GM12878 (cell line): Measurements from ENCODE around the gene CNNM3. TPM values are rescaled to one million over a fixed set of nuclear protein-coding genes. Genes with fewer than 3 reads are reported as not detected.

Experiments
- CREM ChIP-seq: IDR thresholded peaks from 2 replicates; pipeline ENCODE4 v1.6.1; 2014; ENCODE audit warnings: antibody characterized with exemption, low read depth
- DPF2 ChIP-seq: fragments of 450-650 bp; IDR thresholded peaks from 2 replicates; pipeline ENCODE4 v1.6.1; 2017; ENCODE audit warnings: mild to moderate bottlenecking
- EGR1 ChIP-seq, 2 experiments: IDR thresholded peaks; 1 replicate in 1 of 2; 2 replicates in 1 of 2; pipeline ENCODE4 v1.6.1; 2011 to 2012; ENCODE audit warnings: low read depth in 2 of 2, low read length in 2 of 2, borderline replicate concordance in 1 of 2, mild to moderate bottlenecking in 1 of 2, moderate library complexity in 1 of 2
- HCFC1 ChIP-seq: fragments of 150-350 bp; IDR thresholded peaks from 2 replicates; pipeline ENCODE4 v1.6.1; 2014; ENCODE audit warnings: low read length
- LARP7 ChIP-seq: fragments of 450-650 bp; IDR thresholded peaks from 2 replicates; pipeline ENCODE4 v1.6.1; 2017; ENCODE audit warnings: mild to moderate bottlenecking
- MEF2A ChIP-seq: IDR thresholded peaks from 2 replicates; pipeline ENCODE4 v1.6.1; 2011; ENCODE audit warnings: low read depth, mild to moderate bottlenecking, low read length, moderate library complexity; ENCODE audit not compliant: insufficient read depth
- MXI1 ChIP-seq: fragments of 150-350 bp; IDR thresholded peaks from 2 replicates; pipeline ENCODE4 v1.6.1; 2011; ENCODE audit warnings: low read depth, mild to moderate bottlenecking, inconsistent platforms, low read length, improper control_type of control experiment
- NRF1 ChIP-seq: conservative IDR thresholded peaks from 2 replicates; pipeline ENCODE4 v1.6.1; 2011; ENCODE audit warnings: mild to moderate bottlenecking, low read depth, low read length, improper control_type of control experiment
- POLR2A ChIP-seq: IDR thresholded peaks from 2 replicates; pipeline ENCODE4 v1.6.1; 2011; ENCODE audit warnings: low read depth, mild to moderate bottlenecking, low read length
- POLR2AphosphoS5 ChIP-seq: IDR thresholded peaks from 2 replicates; pipeline ENCODE4 v1.6.1; 2011; ENCODE audit warnings: mild to moderate bottlenecking, low read length, inconsistent platforms
- SMARCA5 ChIP-seq: fragments of 450-650 bp; IDR thresholded peaks from 2 replicates; pipeline ENCODE4 v1.6.1; 2017; ENCODE audit warnings: mild to moderate bottlenecking
- ZSCAN29 ChIP-seq: fragments of 450-650 bp; IDR thresholded peaks from 2 replicates; pipeline ENCODE4 v1.6.1; 2017; ENCODE audit warnings: mild to moderate bottlenecking, moderate library complexity
- polyA plus RNA-seq, 11 experiments: library from polyadenylated mRNA; depleted of rRNA in 4 of 11; unstranded in 6 of 11; stranded (reverse) in 5 of 11; fragments of >200 nt; fragmentation: Nextera tagmentation in 4 of 11; fragmentation: Illumina TruSeq in 1 of 11; extraction: Ambion mirVana in 4 of 11; extraction: Trizol in 1 of 11; gene quantifications; 1 replicate in 1 of 11; 2 replicates in 10 of 11; pipeline versions ENCODE4 v1.2.1 to v1.2.3, GENCODE V29; 2011 to 2016; ENCODE audit warnings: inconsistent platforms in 2 of 11, missing spikeins in 2 of 11, low read depth in 1 of 11
- total RNA-seq, 4 experiments: library from RNA; depleted of rRNA in 3 of 4; stranded (reverse); fragments of >200 nt in 3 of 4; fragmentation: Illumina TruSeq in 1 of 4; extraction: Trizol in 1 of 4; gene quantifications; 2 replicates each; pipeline versions ENCODE4 v1.2.1 to v1.2.3, GENCODE V29; 2013 to 2021
- TF ChIP-seq, protein P1 (sequence below): fragments of 450-650 bp; IDR thresholded peaks from 2 replicates; pipeline ENCODE4 v1.6.1; 2018; ENCODE audit warnings: borderline replicate concordance, mild to moderate bottlenecking; ENCODE audit not compliant: partially characterized antibody
- TF ChIP-seq, protein P2 (sequence below): IDR thresholded peaks from 2 replicates; pipeline ENCODE4 v1.6.1; 2012; ENCODE audit warnings: low read depth, low read length, improper control_type of control experiment
- TF ChIP-seq, protein P3 (sequence below), 3 experiments: IDR thresholded peaks in 2 of 3; conservative IDR thresholded peaks in 1 of 3; 2 replicates each; pipeline ENCODE4 v1.5.1; 2011; ENCODE audit warnings: low read depth in 3 of 3, low read length in 3 of 3, mild to moderate bottlenecking in 3 of 3, control low read depth in 2 of 3, moderate library complexity in 2 of 3, inconsistent platforms in 1 of 3, mixed read lengths in 1 of 3; ENCODE audit not compliant: control insufficient read depth in 2 of 3, insufficient read depth in 1 of 3; ENCODE audit errors: extremely low read depth in 1 of 3
- TF ChIP-seq, protein P4 (sequence below): fragments of 450-650 bp; IDR thresholded peaks from 2 replicates; pipeline ENCODE4 v1.6.1; 2017; ENCODE audit warnings: mild to moderate bottlenecking, moderate library complexity

CNNM3 gene
- total and polyA plus RNA-seq, 10 of the 15 experiments (the other 5 are each of a cell fraction or from before 2014, with no cell fraction given): 0.72 to 14.3 (median 4.0) TPM

DNA sequence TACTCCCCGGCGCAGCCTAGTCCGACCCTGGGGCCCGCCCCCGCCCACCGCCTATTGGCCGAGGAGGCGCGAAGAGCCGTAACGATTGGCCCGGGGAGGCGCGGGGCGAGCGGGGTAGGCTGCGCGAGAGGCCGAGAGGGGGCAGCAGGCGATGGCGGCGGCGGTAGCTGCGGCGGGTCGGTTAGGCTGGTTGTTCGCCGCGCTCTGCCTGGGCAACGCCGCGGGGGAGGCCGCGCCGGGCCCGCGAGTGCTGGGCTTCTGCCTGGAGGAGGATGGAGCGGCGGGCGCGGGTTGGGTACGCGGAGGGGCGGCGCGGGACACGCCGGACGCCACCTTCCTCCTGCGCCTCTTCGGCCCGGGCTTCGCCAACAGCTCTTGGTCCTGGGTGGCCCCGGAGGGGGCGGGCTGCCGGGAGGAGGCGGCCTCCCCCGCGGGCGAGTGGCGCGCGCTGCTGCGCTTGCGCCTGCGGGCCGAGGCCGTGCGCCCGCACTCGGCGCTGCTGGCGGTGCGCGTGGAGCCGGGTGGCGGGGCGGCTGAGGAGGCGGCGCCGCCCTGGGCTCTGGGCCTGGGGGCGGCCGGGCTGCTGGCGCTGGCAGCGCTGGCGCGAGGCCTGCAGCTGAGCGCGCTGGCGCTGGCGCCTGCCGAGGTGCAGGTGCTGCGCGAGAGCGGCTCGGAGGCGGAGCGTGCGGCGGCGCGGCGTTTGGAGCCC is at the start of gene CNNM3 (continued):
- TF ChIP-seq, protein P1, sequence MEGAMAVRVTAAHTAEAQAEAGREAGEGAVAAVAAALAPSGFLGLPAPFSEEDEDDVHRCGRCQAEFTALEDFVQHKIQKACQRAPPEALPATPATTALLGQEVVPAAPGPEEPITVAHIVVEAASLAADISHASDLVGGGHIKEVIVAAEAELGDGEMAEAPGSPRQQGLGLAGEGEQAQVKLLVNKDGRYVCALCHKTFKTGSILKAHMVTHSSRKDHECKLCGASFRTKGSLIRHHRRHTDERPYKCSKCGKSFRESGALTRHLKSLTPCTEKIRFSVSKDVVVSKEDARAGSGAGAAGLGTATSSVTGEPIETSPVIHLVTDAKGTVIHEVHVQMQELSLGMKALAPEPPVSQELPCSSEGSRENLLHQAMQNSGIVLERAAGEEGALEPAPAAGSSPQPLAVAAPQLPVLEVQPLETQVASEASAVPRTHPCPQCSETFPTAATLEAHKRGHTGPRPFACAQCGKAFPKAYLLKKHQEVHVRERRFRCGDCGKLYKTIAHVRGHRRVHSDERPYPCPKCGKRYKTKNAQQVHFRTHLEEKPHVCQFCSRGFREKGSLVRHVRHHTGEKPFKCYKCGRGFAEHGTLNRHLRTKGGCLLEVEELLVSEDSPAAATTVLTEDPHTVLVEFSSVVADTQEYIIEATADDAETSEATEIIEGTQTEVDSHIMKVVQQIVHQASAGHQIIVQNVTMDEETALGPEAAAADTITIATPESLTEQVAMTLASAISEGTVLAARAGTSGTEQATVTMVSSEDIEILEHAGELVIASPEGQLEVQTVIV: no peak
- TF ChIP-seq, protein P2, sequence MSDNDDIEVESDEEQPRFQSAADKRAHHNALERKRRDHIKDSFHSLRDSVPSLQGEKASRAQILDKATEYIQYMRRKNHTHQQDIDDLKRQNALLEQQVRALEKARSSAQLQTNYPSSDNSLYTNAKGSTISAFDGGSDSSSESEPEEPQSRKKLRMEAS: peak; percentile 12
- 0 out of 2 replicates have a peak, but pooled peaks have one; percentile 29 for TF ChIP-seq CREM
- TF ChIP-seq MXI1: no peak; the same call in 1 of the 2 replicates
- peak; percentile 38; the same call in 1 of the 2 replicates for TF ChIP-seq LARP7
- TF ChIP-seq, protein P3, sequence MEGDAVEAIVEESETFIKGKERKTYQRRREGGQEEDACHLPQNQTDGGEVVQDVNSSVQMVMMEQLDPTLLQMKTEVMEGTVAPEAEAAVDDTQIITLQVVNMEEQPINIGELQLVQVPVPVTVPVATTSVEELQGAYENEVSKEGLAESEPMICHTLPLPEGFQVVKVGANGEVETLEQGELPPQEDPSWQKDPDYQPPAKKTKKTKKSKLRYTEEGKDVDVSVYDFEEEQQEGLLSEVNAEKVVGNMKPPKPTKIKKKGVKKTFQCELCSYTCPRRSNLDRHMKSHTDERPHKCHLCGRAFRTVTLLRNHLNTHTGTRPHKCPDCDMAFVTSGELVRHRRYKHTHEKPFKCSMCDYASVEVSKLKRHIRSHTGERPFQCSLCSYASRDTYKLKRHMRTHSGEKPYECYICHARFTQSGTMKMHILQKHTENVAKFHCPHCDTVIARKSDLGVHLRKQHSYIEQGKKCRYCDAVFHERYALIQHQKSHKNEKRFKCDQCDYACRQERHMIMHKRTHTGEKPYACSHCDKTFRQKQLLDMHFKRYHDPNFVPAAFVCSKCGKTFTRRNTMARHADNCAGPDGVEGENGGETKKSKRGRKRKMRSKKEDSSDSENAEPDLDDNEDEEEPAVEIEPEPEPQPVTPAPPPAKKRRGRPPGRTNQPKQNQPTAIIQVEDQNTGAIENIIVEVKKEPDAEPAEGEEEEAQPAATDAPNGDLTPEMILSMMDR (IDR thresholded peaks at IDR 0.05 in 2 of 3, conservative IDR thresholded peaks at IDR 0.05 in 1 of 3; ENCODE audit: control insufficient read depth in 2 of 3, extremely low read depth in 1 of 3, insufficient read depth in 1 of 3, low read depth in 3 of 3, low read length in 3 of 3): peak; percentile 32 to 52 (median 52); a peak in 5 of 6 replicates
- peak; percentile 94 for TF ChIP-seq POLR2A
- peak; percentile 87 for TF ChIP-seq SMARCA5
- TF ChIP-seq EGR1 (IDR thresholded peaks at IDR 0.05; ENCODE audit: borderline replicate concordance in 1 of 2, low read depth in 2 of 2, low read length in 2 of 2): peak in 1 of 2 experiments; percentile 90; a peak in 2 of 3 replicates
- TF ChIP-seq, protein P4, sequence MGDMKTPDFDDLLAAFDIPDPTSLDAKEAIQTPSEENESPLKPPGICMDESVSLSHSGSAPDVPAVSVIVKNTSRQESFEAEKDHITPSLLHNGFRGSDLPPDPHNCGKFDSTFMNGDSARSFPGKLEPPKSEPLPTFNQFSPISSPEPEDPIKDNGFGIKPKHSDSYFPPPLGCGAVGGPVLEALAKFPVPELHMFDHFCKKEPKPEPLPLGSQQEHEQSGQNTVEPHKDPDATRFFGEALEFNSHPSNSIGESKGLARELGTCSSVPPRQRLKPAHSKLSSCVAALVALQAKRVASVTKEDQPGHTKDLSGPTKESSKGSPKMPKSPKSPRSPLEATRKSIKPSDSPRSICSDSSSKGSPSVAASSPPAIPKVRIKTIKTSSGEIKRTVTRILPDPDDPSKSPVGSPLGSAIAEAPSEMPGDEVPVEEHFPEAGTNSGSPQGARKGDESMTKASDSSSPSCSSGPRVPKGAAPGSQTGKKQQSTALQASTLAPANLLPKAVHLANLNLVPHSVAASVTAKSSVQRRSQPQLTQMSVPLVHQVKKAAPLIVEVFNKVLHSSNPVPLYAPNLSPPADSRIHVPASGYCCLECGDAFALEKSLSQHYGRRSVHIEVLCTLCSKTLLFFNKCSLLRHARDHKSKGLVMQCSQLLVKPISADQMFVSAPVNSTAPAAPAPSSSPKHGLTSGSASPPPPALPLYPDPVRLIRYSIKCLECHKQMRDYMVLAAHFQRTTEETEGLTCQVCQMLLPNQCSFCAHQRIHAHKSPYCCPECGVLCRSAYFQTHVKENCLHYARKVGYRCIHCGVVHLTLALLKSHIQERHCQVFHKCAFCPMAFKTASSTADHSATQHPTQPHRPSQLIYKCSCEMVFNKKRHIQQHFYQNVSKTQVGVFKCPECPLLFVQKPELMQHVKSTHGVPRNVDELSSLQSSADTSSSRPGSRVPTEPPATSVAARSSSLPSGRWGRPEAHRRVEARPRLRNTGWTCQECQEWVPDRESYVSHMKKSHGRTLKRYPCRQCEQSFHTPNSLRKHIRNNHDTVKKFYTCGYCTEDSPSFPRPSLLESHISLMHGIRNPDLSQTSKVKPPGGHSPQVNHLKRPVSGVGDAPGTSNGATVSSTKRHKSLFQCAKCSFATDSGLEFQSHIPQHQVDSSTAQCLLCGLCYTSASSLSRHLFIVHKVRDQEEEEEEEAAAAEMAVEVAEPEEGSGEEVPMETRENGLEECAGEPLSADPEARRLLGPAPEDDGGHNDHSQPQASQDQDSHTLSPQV: peak; percentile 17
- peak; percentile 47; the same call in 1 of the 2 replicates for TF ChIP-seq POLR2AphosphoS5
- 0 out of 2 replicates have a peak, but pooled peaks have one; percentile 7 for TF ChIP-seq HCFC1
- TF ChIP-seq NRF1: peak; percentile 51
- peak; percentile 62; the same call in 1 of the 2 replicates for TF ChIP-seq DPF2
- TF ChIP-seq ZSCAN29: peak; percentile 72
- TF ChIP-seq MEF2A: no peak
